Measurements from ENCODE around the gene YES1.

The YES1 gene

GRCh38 chr18:845152-845819 is 33.2 kb upstream of the YES1 start:
- no peak overlapping the region for H3K4me3 ChIP-seq (ENCODE audit: low read length)
- no peaks in the 10 kb centered on the region for H3K27me3 ChIP-seq (replicated peaks; ENCODE audit: insufficient read depth, low read length)
- H3K79me2 ChIP-seq (ENCODE audit: low read length) = no peaks in the 10 kb centered on the region
- no peak overlapping the region for H3K4me2 ChIP-seq (ENCODE audit: low read depth, low read length)
- no peaks in the 10 kb centered on the region for H3K4me1 ChIP-seq (ENCODE audit: low read length)
- H3K9ac ChIP-seq (ENCODE audit: low read length) = no peak overlapping the region
- DNase-seq = no peak
- H3K9me3 ChIP-seq (replicated peaks; ENCODE audit: insufficient read depth, low read length) = no peaks in the 10 kb centered on the region
- no peaks in the 10 kb centered on the region for H4K20me1 ChIP-seq (ENCODE audit: insufficient read depth, low read length)
- no peak overlapping the region for H2AFZ ChIP-seq (ENCODE audit: low read length)
- no peak for TF ChIP-seq EZH2 (optimal IDR thresholded peaks at IDR 0.05; ENCODE audit: low read depth, low read length)
- TF ChIP-seq, protein P1, sequence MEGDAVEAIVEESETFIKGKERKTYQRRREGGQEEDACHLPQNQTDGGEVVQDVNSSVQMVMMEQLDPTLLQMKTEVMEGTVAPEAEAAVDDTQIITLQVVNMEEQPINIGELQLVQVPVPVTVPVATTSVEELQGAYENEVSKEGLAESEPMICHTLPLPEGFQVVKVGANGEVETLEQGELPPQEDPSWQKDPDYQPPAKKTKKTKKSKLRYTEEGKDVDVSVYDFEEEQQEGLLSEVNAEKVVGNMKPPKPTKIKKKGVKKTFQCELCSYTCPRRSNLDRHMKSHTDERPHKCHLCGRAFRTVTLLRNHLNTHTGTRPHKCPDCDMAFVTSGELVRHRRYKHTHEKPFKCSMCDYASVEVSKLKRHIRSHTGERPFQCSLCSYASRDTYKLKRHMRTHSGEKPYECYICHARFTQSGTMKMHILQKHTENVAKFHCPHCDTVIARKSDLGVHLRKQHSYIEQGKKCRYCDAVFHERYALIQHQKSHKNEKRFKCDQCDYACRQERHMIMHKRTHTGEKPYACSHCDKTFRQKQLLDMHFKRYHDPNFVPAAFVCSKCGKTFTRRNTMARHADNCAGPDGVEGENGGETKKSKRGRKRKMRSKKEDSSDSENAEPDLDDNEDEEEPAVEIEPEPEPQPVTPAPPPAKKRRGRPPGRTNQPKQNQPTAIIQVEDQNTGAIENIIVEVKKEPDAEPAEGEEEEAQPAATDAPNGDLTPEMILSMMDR (IDR thresholded peaks at IDR 0.05; ENCODE audit: low read length) = no peak
- no peak for TF ChIP-seq EZH2phosphoT487 (IDR thresholded peaks at IDR 0.05; ENCODE audit: low read length)
- H3K36me3 ChIP-seq (replicated peaks; ENCODE audit: insufficient read depth, low read length) = no peaks in the 10 kb centered on the region
- H3K9me2 ChIP-seq (replicated peaks; ENCODE audit: insufficient read depth, low read length) = no peaks in the 10 kb centered on the region
- H3K27ac ChIP-seq (ENCODE audit: low read length) = no peak overlapping the region
- H3F3A ChIP-seq (ENCODE audit: insufficient read depth, low read length) = no peaks in the 10 kb centered on the region

GRCh38 chr18:841647-842370 is 29.8 kb upstream of the YES1 start:
- Histone ChIP-seq H2AFZ (ENCODE audit: low read length) (no peak overlapping the region), H3K27ac (ENCODE audit: low read length) (no peak overlapping the region), H4K20me1 (ENCODE audit: insufficient read depth, low read length) (no peaks in the 10 kb centered on the region), H3F3A (ENCODE audit: insufficient read depth, low read length) (no peaks in the 10 kb centered on the region), H3K27me3 (replicated peaks; ENCODE audit: insufficient read depth, low read length) (no peaks in the 10 kb centered on the region), H3K9me2 (replicated peaks; ENCODE audit: insufficient read depth, low read length) (no peaks in the 10 kb centered on the region), H3K9ac (ENCODE audit: low read length) (no peak overlapping the region), H3K36me3 (replicated peaks; ENCODE audit: insufficient read depth, low read length) (no peaks in the 10 kb centered on the region), H3K4me1 (ENCODE audit: low read length) (no peaks in the 10 kb centered on the region), H3K4me2 (ENCODE audit: low read depth, low read length) (no peak overlapping the region), H3K9me3 (replicated peaks; ENCODE audit: insufficient read depth, low read length) (no peaks in the 10 kb centered on the region), H3K4me3 (ENCODE audit: low read length) (no peak overlapping the region), H3K79me2 (ENCODE audit: low read length) (no peaks in the 10 kb centered on the region)
- no peak for DNase-seq
- TF ChIP-seq EZH2phosphoT487 (IDR thresholded peaks at IDR 0.05; ENCODE audit: low read length) (no peak), EZH2 (optimal IDR thresholded peaks at IDR 0.05; ENCODE audit: low read depth, low read length) (no peak)
- TF ChIP-seq, protein P1 (IDR thresholded peaks at IDR 0.05; ENCODE audit: low read length) = no peak

- H3K4me2 ChIP-seq (ENCODE audit: low read depth, low read length) = no peak overlapping the region
- H3K4me3 ChIP-seq (ENCODE audit: low read length) = no peak overlapping the region
- H3K79me2 ChIP-seq (ENCODE audit: low read length) = no peaks in the 10 kb centered on the region
- H4K20me1 ChIP-seq (ENCODE audit: insufficient read depth, low read length) = no peaks in the 10 kb centered on the region
- H3K9me2 ChIP-seq (replicated peaks; ENCODE audit: insufficient read depth, low read length) = no peaks in the 10 kb centered on the region
- H3K9me3 ChIP-seq (replicated peaks; ENCODE audit: insufficient read depth, low read length) = no peaks in the 10 kb centered on the region
- no peaks in the 10 kb centered on the region for H3F3A ChIP-seq (ENCODE audit: insufficient read depth, low read length)
- TF ChIP-seq, protein P1 (IDR thresholded peaks at IDR 0.05; ENCODE audit: low read length) = no peak
- no peak for TF ChIP-seq EZH2 (optimal IDR thresholded peaks at IDR 0.05; ENCODE audit: low read depth, low read length)
- TF ChIP-seq EZH2phosphoT487 (IDR thresholded peaks at IDR 0.05; ENCODE audit: low read length) = no peak
- H3K27ac ChIP-seq (ENCODE audit: low read length) = no peak overlapping the region
- no peak overlapping the region for H2AFZ ChIP-seq (ENCODE audit: low read length)
- no peaks in the 10 kb centered on the region for H3K36me3 ChIP-seq (replicated peaks; ENCODE audit: insufficient read depth, low read length)
- no peak overlapping the region for H3K9ac ChIP-seq (ENCODE audit: low read length)
- H3K4me1 ChIP-seq (ENCODE audit: low read length) = no peaks in the 10 kb centered on the region
- DNase-seq = no peak
- H3K27me3 ChIP-seq (replicated peaks; ENCODE audit: insufficient read depth, low read length) = no peaks in the 10 kb centered on the region
Measured at GRCh38 chr18:840516-840915, 28.5 kb upstream of the YES1 start.

All from MM.1S (cell line).